Astrocyte (in vitro differentiated cells and primary cell): ENCODE measurements around the gene MRTFB.

ENCODE experiments used
- CTCF ChIP-seq: IDR thresholded peaks from 2 replicates; pipeline ENCODE4 v1.5.1; 2011; ENCODE audit warnings: low read depth, mild to moderate bottlenecking, inconsistent platforms, low read length, moderate library complexity; ENCODE audit not compliant: insufficient read depth
- EZH2 ChIP-seq: IDR thresholded peaks from 2 replicates; pipeline ENCODE4 v1.6.1; 2012; ENCODE audit warnings: mild to moderate bottlenecking, low read length, inconsistent platforms; ENCODE audit not compliant: insufficient read depth

- no peak for TF ChIP-seq CTCF
- no peak for TF ChIP-seq EZH2
These were observed 134.5 kb downstream of the MRTFB start for GRCh38 chr16:14205666-14206065.
